H1 (cell line): Measurements from ENCODE around the gene TSHZ2. TPM values are rescaled to one million over a fixed set of nuclear protein-coding genes. Genes with fewer than 3 reads are reported as not detected.

Experiments used
- CTCF ChIA-PET: fragments of 300-600 bp; sonication (Branson Sonifier 250); formaldehyde crosslinking; loops from one replicate; lab custom pipeline; 2021; ENCODE audit not compliant: partially characterized antibody; lab: Charles Lee
- POLR2A ChIA-PET: fragments of 300-600 bp; sonication (Branson Sonifier 250); formaldehyde crosslinking; loops from one replicate; lab custom pipeline; 2021; ENCODE audit warnings: inconsistent platforms; ENCODE audit not compliant: partially characterized antibody; lab: Charles Lee
- DNase-seq, 2 experiments: peaks; one replicate each; pipeline versions ENCODE4 v3.0.0 to v3.0.0-alpha.2; 2010 to 2022; ENCODE audit warnings: low spot score in 2 of 2, low read depth in 1 of 2, mixed read lengths in 1 of 2
- FAIRE-seq: peaks from 2 replicates; lab custom pipeline; 2011; peaks lifted over from hg19 to GRCh38; lab: Jason Lieb, UNC
- H2AFZ ChIP-seq: 2 replicates; pipeline ENCODE4 v1.8.1; 2012; ENCODE audit warnings: low read length, inconsistent platforms
- H2AK5ac ChIP-seq: 2 replicates; pipeline ENCODE4 v1.6.1; 2013; ENCODE audit warnings: low read depth, low read length
- H2BK120ac ChIP-seq: replicated peaks from 2 replicates; pipeline ENCODE3; 2013; ENCODE audit warnings: low read depth, low read length, inconsistent platforms
- H2BK12ac ChIP-seq: 2 replicates; pipeline ENCODE4 v1.6.1; 2013; ENCODE audit warnings: low read depth, low read length
- H2BK15ac ChIP-seq: 2 replicates; pipeline ENCODE4 v1.6.1; 2013; ENCODE audit warnings: low read length
- H2BK20ac ChIP-seq: 2 replicates; pipeline ENCODE4 v1.6.1; 2013; ENCODE audit warnings: low read length
- H2BK5ac ChIP-seq: 2 replicates; pipeline ENCODE4 v1.6.1; 2013; ENCODE audit warnings: low read depth, low read length
- H3K14ac ChIP-seq: 2 replicates; pipeline ENCODE4 v1.6.1; 2013; ENCODE audit warnings: inconsistent platforms; ENCODE audit not compliant: insufficient read length
- H3K18ac ChIP-seq: 2 replicates; pipeline ENCODE4 v1.6.1; 2013; ENCODE audit warnings: low read length; ENCODE audit errors: extremely low read depth
- H3K23ac ChIP-seq: 2 replicates; pipeline ENCODE4 v1.6.1; 2013; ENCODE audit warnings: inconsistent platforms; ENCODE audit not compliant: insufficient read length
- H3K23me2 ChIP-seq: 2 replicates; pipeline ENCODE4 v1.6.1; 2013; ENCODE audit warnings: low read depth, low read length
- H3K27ac ChIP-seq: 2 replicates; pipeline ENCODE4 v1.6.1; 2011; ENCODE audit warnings: low read depth, low read length, inconsistent platforms
- H3K27me3 ChIP-seq, 4 experiments: replicated peaks in 1 of 4; 1 replicate in 1 of 4; 2 replicates in 3 of 4; pipeline versions ENCODE4 v1.6.1 to v1.8.1; 2011 to 2013; ENCODE audit warnings: low read length in 3 of 4, mild to moderate bottlenecking in 3 of 4, inconsistent platforms in 2 of 4, mixed read lengths in 2 of 4, moderate library complexity in 1 of 4; ENCODE audit not compliant: control insufficient read depth in 3 of 4, insufficient read depth in 3 of 4; ENCODE audit errors: extremely low read depth in 1 of 4
- H3K36me3 ChIP-seq, 4 experiments: 2 replicates each; pipeline versions ENCODE4 v1.6.1 to v1.8.1; 2011 to 2013; ENCODE audit warnings: mild to moderate bottlenecking in 4 of 4, low read length in 3 of 4, moderate library complexity in 2 of 4, control low read depth in 1 of 4, inconsistent platforms in 1 of 4; ENCODE audit not compliant: insufficient read depth in 4 of 4, control insufficient read depth in 2 of 4
- H3K4ac ChIP-seq: replicated peaks from 2 replicates; pipeline ENCODE3; 2013; ENCODE audit warnings: low read length, low read depth, mixed read lengths, inconsistent platforms; ENCODE audit not compliant: insufficient read length
- H3K4me1 ChIP-seq, 4 experiments: replicated peaks in 1 of 4; 1 replicate in 1 of 4; 2 replicates in 3 of 4; pipeline versions ENCODE4 v1.6.1 to v1.8.1; 2011 to 2013; ENCODE audit warnings: low read length in 3 of 4, inconsistent platforms in 2 of 4, mixed read lengths in 1 of 4; ENCODE audit not compliant: insufficient read depth in 4 of 4, control insufficient read depth in 3 of 4
- H3K4me2 ChIP-seq, 2 experiments: 2 replicates each; pipeline versions ENCODE4 v1.6.1 to v1.8.1; 2011 to 2013; ENCODE audit warnings: low read depth in 2 of 2, low read length in 2 of 2, control low read depth in 1 of 2, inconsistent platforms in 1 of 2, mild to moderate bottlenecking in 1 of 2; ENCODE audit not compliant: insufficient read depth in 1 of 2
- H3K4me3 ChIP-seq, 4 experiments: fragments of 200-600, 300-600 bp in 1 of 4; sonication (generic), shearing (Covaris generic), sonication (Bioruptor Twin) in 1 of 4; 2 replicates each; pipeline versions ENCODE4 v1.5.1 to v1.8.1; 2011 to 2016; ENCODE audit warnings: low read length in 4 of 4, low read depth in 3 of 4, control low read depth in 2 of 4, inconsistent platforms in 2 of 4, mild to moderate bottlenecking in 2 of 4, mixed read lengths in 1 of 4, moderate library complexity in 1 of 4; ENCODE audit not compliant: insufficient read depth in 2 of 4; ENCODE audit errors: extremely low read depth in 1 of 4
- H3K56ac ChIP-seq: replicated peaks from 2 replicates; pipeline ENCODE3; 2013; ENCODE audit warnings: low read depth, mild to moderate bottlenecking, mixed read lengths, low read length, inconsistent platforms; ENCODE audit not compliant: insufficient read length
- H3K79me1 ChIP-seq: 2 replicates; pipeline ENCODE4 v1.6.1; 2013; ENCODE audit warnings: low read depth, low read length, control low read depth
- H3K79me2 ChIP-seq, 2 experiments: 2 replicates each; pipeline versions ENCODE4 v1.6.1 to v1.8.1; 2012 to 2013; ENCODE audit warnings: low read length in 2 of 2, mild to moderate bottlenecking in 2 of 2, inconsistent platforms in 1 of 2; ENCODE audit not compliant: insufficient read depth in 2 of 2, control insufficient read depth in 1 of 2
- H3K9ac ChIP-seq, 4 experiments: replicated peaks in 1 of 4; 1 replicate in 1 of 4; 2 replicates in 3 of 4; pipeline versions ENCODE4 v1.6.1 to v1.8.1; 2011 to 2013; ENCODE audit warnings: low read depth in 3 of 4, low read length in 3 of 4, control low read depth in 2 of 4, mild to moderate bottlenecking in 2 of 4, moderate library complexity in 2 of 4, inconsistent platforms in 1 of 4; ENCODE audit errors: extremely low read depth in 1 of 4
- H3K9me3 ChIP-seq, 2 experiments: 2 replicates each; pipeline versions ENCODE4 v1.6.1 to v1.8.1; 2012 to 2013; ENCODE audit warnings: mild to moderate bottlenecking in 2 of 2, moderate library complexity in 2 of 2, control low read depth in 1 of 2, inconsistent platforms in 1 of 2, low read depth in 1 of 2, low read length in 1 of 2, mixed read lengths in 1 of 2; ENCODE audit not compliant: insufficient read depth in 2 of 2
- H4K20me1 ChIP-seq, 2 experiments: replicated peaks in 1 of 2; 2 replicates each; pipeline versions ENCODE3 to v1.8.1; 2011 to 2013; ENCODE audit warnings: inconsistent platforms in 2 of 2, low read length in 2 of 2, mild to moderate bottlenecking in 1 of 2; ENCODE audit not compliant: insufficient read depth in 2 of 2, control insufficient read depth in 1 of 2
- H4K5ac ChIP-seq: 2 replicates; pipeline ENCODE4 v1.6.1; 2013; ENCODE audit warnings: low read length, low read depth, mixed read lengths, inconsistent platforms; ENCODE audit not compliant: insufficient read length
- H4K8ac ChIP-seq: 2 replicates; pipeline ENCODE4 v1.8.0; 2013; ENCODE audit warnings: mild to moderate bottlenecking, moderate library complexity, low read length, inconsistent platforms; ENCODE audit not compliant: insufficient read depth; ENCODE audit errors: extremely low read depth
- H4K91ac ChIP-seq: replicated peaks from 2 replicates; pipeline ENCODE3; 2013; ENCODE audit warnings: low read length, mixed read lengths, inconsistent platforms; ENCODE audit not compliant: insufficient read length
- ATF3 ChIP-seq: IDR thresholded peaks from 2 replicates; pipeline ENCODE4 v1.6.1; 2011; ENCODE audit warnings: low read depth, mild to moderate bottlenecking, low read length; ENCODE audit not compliant: insufficient read depth
- BCL11A ChIP-seq, 2 experiments: IDR thresholded peaks; one replicate each; pipeline ENCODE4 v1.6.1; 2011; ENCODE audit warnings: low read depth in 2 of 2, low read length in 2 of 2, mild to moderate bottlenecking in 2 of 2
- BRCA1 ChIP-seq: IDR thresholded peaks from 2 replicates; pipeline ENCODE4 v1.6.1; 2012; ENCODE audit warnings: low read depth, low read length, improper control_type of control experiment
- EGR1 ChIP-seq: IDR thresholded peaks from 2 replicates; pipeline ENCODE4 v1.6.1; 2011; ENCODE audit warnings: low read depth, low read length, borderline replicate concordance
- EZH2 ChIP-seq: fragments of 200-600 bp; sonication (generic); IDR thresholded peaks from 2 replicates; pipeline ENCODE4 v1.7.1; 2012; ENCODE audit warnings: low read depth, mild to moderate bottlenecking, moderate library complexity, low read length, inconsistent platforms; ENCODE audit not compliant: severe bottlenecking
- FOSL1 ChIP-seq: IDR thresholded peaks from 2 replicates; pipeline ENCODE4 v1.6.1; 2011; ENCODE audit warnings: mild to moderate bottlenecking, low read depth, low read length, moderate library complexity; ENCODE audit not compliant: insufficient read depth
- GABPA ChIP-seq: IDR thresholded peaks from 2 replicates; pipeline ENCODE4 v1.6.1; 2011; ENCODE audit warnings: mild to moderate bottlenecking, low read length, moderate library complexity, borderline replicate concordance; ENCODE audit not compliant: insufficient read depth
- HDAC6 ChIP-seq: IDR thresholded peaks from one replicate; pipeline ENCODE4 v1.7.1; 2012; ENCODE audit warnings: low read depth, mild to moderate bottlenecking, inconsistent platforms, low read length, moderate library complexity
- JUN ChIP-seq: IDR thresholded peaks from 2 replicates; pipeline ENCODE4 v1.6.1; 2011; ENCODE audit warnings: low read depth, mild to moderate bottlenecking, improper control_type of control experiment, low read length
- KDM5A ChIP-seq: fragments of 200-600 bp; IDR thresholded peaks from 2 replicates; pipeline ENCODE4 v1.7.1; 2012; ENCODE audit warnings: mild to moderate bottlenecking, low read length, inconsistent platforms, mixed read lengths
- MAFK ChIP-seq: IDR thresholded peaks from 2 replicates; pipeline ENCODE4 v1.6.1; 2012; ENCODE audit warnings: low read depth, mild to moderate bottlenecking, improper control_type of control experiment, low read length
- NRF1 ChIP-seq: IDR thresholded peaks from 2 replicates; pipeline ENCODE4 v1.6.1; 2011; ENCODE audit warnings: mild to moderate bottlenecking, low read depth, low read length, improper control_type of control experiment
- PHF8 ChIP-seq: fragments of 200-600 bp; sonication (generic); conservative IDR thresholded peaks from 2 replicates; pipeline ENCODE4 v1.7.1; 2012; ENCODE audit warnings: low read depth, mild to moderate bottlenecking, inconsistent platforms, low read length, moderate library complexity
- RXRA ChIP-seq: IDR thresholded peaks from 2 replicates; pipeline ENCODE4 v1.6.1; 2011; ENCODE audit warnings: low read depth, mild to moderate bottlenecking, low read length, moderate library complexity; ENCODE audit not compliant: insufficient read depth
- SP4 ChIP-seq: IDR thresholded peaks from 2 replicates; pipeline ENCODE4 v1.6.1; 2012; ENCODE audit warnings: low read length, inconsistent platforms
- WGBS, 2 experiments: shearing (Covaris generic) in 1 of 2; methylation state at CpG; one replicate each; pipeline versions ENCODE4 v1.1.6 to v1.1.7; 2013 to 2015; ENCODE audit warnings: low lambda C conversion rate in 2 of 2, mixed read lengths in 2 of 2, inconsistent platforms in 1 of 2, low coverage in 1 of 2, missing lambda C conversion rate in 1 of 2; ENCODE audit not compliant: insufficient replicate concordance in 2 of 2, insufficient coverage in 1 of 2, insufficient read length in 1 of 2; ENCODE audit errors: extremely low coverage in 1 of 2, missing lambda C conversion rate in 1 of 2; 5-methylcytosine and 5-hydroxymethylcytosine counted together
- polyA plus RNA-seq, 7 experiments: library from polyadenylated mRNA; depleted of rRNA in 3 of 7; stranded (reverse) in 5 of 7; unstranded in 2 of 7; fragments of >200 nt in 5 of 7; fragments of 200-250 nt in 2 of 7; gene quantifications; 1 replicate in 5 of 7; 2 replicates in 1 of 7; 4 replicates in 1 of 7; pipeline versions ENCODE4 v1.2.1 to v1.2.3, GENCODE V29; 2011 to 2013; ENCODE audit warnings: missing spikeins in 2 of 7, mixed read lengths in 2 of 7
- total RNA-seq: library from RNA; stranded (reverse); fragmentation: NEBNext Ultra II Directional; extraction: Animal tissue kit (Norgen Biotek cat#: 25700); gene quantifications from 2 replicates; pipeline ENCODE4 v1.2.1, GENCODE V29; 2021

TSHZ2 gene
- total and polyA plus RNA-seq, 2 of the 8 experiments (the other 6 are each of a cell fraction or from before 2014, with no cell fraction given): 0.14 to 0.30 TPM

GRCh38 chr20:53344891-53345290 is 372.7 kb downstream of the TSHZ2 start:
- ChIA-PET CTCF (interaction anchor here (0.6 to 1.0 kb wide), 2 partner anchors 12 to 879 kb away, joined by 3 read pairs; no protein-coding TSS in a partner anchor), POLR2A (no interaction called here)
- no peak overlapping the region for H3K9ac ChIP-seq
- H3K4me3 ChIP-seq: no peak overlapping the region
- no peak overlapping the region for H3K23ac ChIP-seq
- no peaks in the 10 kb centered on the region for H3K23me2 ChIP-seq
- no peak overlapping the region for H3K4me2 ChIP-seq
- no peaks in the 10 kb centered on the region for H3K79me1 ChIP-seq
- H2AFZ ChIP-seq: no peak overlapping the region
- no peak overlapping the region for H2BK15ac ChIP-seq
- H2BK20ac ChIP-seq: no peak overlapping the region
- H3K4me1 ChIP-seq: no peaks in the 10 kb centered on the region
- H3K36me3 ChIP-seq: no peaks in the 10 kb centered on the region
- H3K9me3 ChIP-seq: no peaks in the 10 kb centered on the region
- H2BK12ac ChIP-seq: no peak overlapping the region
- no peak overlapping the region for H2BK5ac ChIP-seq
- no peaks in the 10 kb centered on the region for H3K79me2 ChIP-seq
- H4K20me1 ChIP-seq: no peaks in the 10 kb centered on the region
- FAIRE-seq (no peak), DNase-seq (no peak)
- H3K14ac ChIP-seq: no peak overlapping the region
- no peak overlapping the region for H3K27ac ChIP-seq
- no peak overlapping the region for H3K56ac ChIP-seq
- WGBS, 2 experiments: 86% methylated on average over 1 of the region's 1 CpG; no CpG with 5 or more reads in 1 of the 2 experiments
- H3K27me3 ChIP-seq: no peaks in the 10 kb centered on the region
- no peak overlapping the region for H4K8ac ChIP-seq
- no peak overlapping the region for H2AK5ac ChIP-seq
- no peak overlapping the region for H2BK120ac ChIP-seq
- H3K18ac ChIP-seq: no peak overlapping the region
- H4K5ac ChIP-seq: no peak overlapping the region
- no peak overlapping the region for H3K4ac ChIP-seq
- H4K91ac ChIP-seq: no peak overlapping the region
- TF ChIP-seq PHF8 (no peak), HDAC6 (no peak), MAFK (no peak), NRF1 (no peak), BRCA1 (no peak), EGR1 (no peak), RXRA (no peak), FOSL1 (no peak), ATF3 (no peak), JUN (no peak), BCL11A (IDR thresholded peaks at IDR 0.05; ENCODE audit: low read depth in 2 of 2, low read length in 2 of 2) (no peak), SP4 (no peak), EZH2 (no peak), KDM5A (no peak), GABPA (no peak)
